GM23338 (cell line): ENCODE data around the gene DPYSL5. TPM values are rescaled to one million over a fixed set of nuclear protein-coding genes. Genes with fewer than 3 reads are reported as not detected.

Experiments used
- ATAC-seq: fragments of 200-7000 bp; cut with Tn5 transposase; 3 replicates; pipeline ENCODE4 v1.9.1; 2020
- DNase-seq: peaks from one replicate; pipeline ENCODE4 v3.0.0-alpha.2; 2015; ENCODE audit warnings: low spot score
- H2AFZ ChIP-seq: fragments of 200-600 bp; sonication (generic); 2 replicates; pipeline ENCODE4 v1.8.0; 2016; ENCODE audit warnings: antibody characterized with exemption, mild to moderate bottlenecking, moderate library complexity
- H3F3A ChIP-seq: fragments of 200-600 bp; sonication (generic); replicated peaks from 2 replicates; pipeline ENCODE4 v1.8.0; 2017; ENCODE audit warnings: antibody characterized with exemption, mixed run types, low read depth
- H3K27ac ChIP-seq: fragments of 200-600 bp; sonication (generic); 2 replicates; pipeline ENCODE4 v1.6.1; 2016; ENCODE audit warnings: low read depth
- H3K27me3 ChIP-seq: fragments of 200-600 bp; sonication (generic); 2 replicates; pipeline ENCODE4 v1.8.0; 2016; ENCODE audit warnings: mild to moderate bottlenecking, mixed run types, moderate library complexity; ENCODE audit not compliant: insufficient read depth
- H3K36me3 ChIP-seq: fragments of 200-600 bp; sonication (generic); 2 replicates; pipeline ENCODE4 v1.8.0; 2016; ENCODE audit warnings: mild to moderate bottlenecking; ENCODE audit not compliant: insufficient read depth
- H3K4me1 ChIP-seq: fragments of 200-600 bp; sonication (generic); 2 replicates; pipeline ENCODE4 v1.8.0; 2016; ENCODE audit warnings: mild to moderate bottlenecking, moderate library complexity; ENCODE audit not compliant: insufficient read depth
- H3K4me2 ChIP-seq: fragments of 200-600 bp; sonication (generic); 2 replicates; pipeline ENCODE4 v1.7.1; 2017; ENCODE audit warnings: mixed run types
- H3K4me3 ChIP-seq: fragments of 200-600 bp; sonication (generic); 2 replicates; pipeline ENCODE4 v1.6.1; 2016; ENCODE audit warnings: mixed run types
- H3K79me2 ChIP-seq: fragments of 200-600 bp; sonication (generic); replicated peaks from 2 replicates; pipeline ENCODE4 v1.8.0; 2017; ENCODE audit warnings: mild to moderate bottlenecking; ENCODE audit not compliant: insufficient read depth
- H3K9me2 ChIP-seq: fragments of 200-600 bp; sonication (generic); 2 replicates; pipeline ENCODE4 v1.8.0; 2017; ENCODE audit not compliant: insufficient read depth
- H4K20me1 ChIP-seq: fragments of 200-600 bp; sonication (generic); replicated peaks from 2 replicates; pipeline ENCODE4 v1.8.0; 2017; ENCODE audit warnings: mild to moderate bottlenecking; ENCODE audit not compliant: insufficient read depth
- H3K27ac Mint-ChIP-seq: 2 replicates; pipeline ENCODE4 v1.8.0; 2020; ENCODE audit warnings: inconsistent platforms, mild to moderate bottlenecking, moderate library complexity, mixed read lengths
- H3K27me3 Mint-ChIP-seq: 3 replicates; pipeline ENCODE4 v1.8.0; 2022; ENCODE audit warnings: low read depth, mild to moderate bottlenecking, moderate library complexity, mixed read lengths, inconsistent platforms; ENCODE audit not compliant: insufficient read depth, poor library complexity
- H3K36me3 Mint-ChIP-seq: 3 replicates; pipeline ENCODE4 v1.8.0; 2021; ENCODE audit warnings: low read depth, mild to moderate bottlenecking, inconsistent platforms, moderate library complexity, mixed read lengths
- H3K4me1 Mint-ChIP-seq: 3 replicates; pipeline ENCODE4 v1.8.0; 2020; ENCODE audit warnings: mild to moderate bottlenecking, inconsistent platforms, mixed read lengths
- H3K4me3 Mint-ChIP-seq: 3 replicates; pipeline ENCODE4 v1.8.0; 2021; ENCODE audit warnings: moderate library complexity, mild to moderate bottlenecking, inconsistent platforms, mixed read lengths
- H3K9me3 Mint-ChIP-seq: 3 replicates; pipeline ENCODE4 v1.8.0; 2020; ENCODE audit warnings: moderate library complexity, mild to moderate bottlenecking, inconsistent platforms, mixed read lengths
- CREB1 ChIP-seq: fragments of 250-450 bp; sonication (Bioruptor Pico); IDR thresholded peaks from 2 replicates; pipeline ENCODE4 v1.5.0; 2020; ENCODE audit warnings: low read depth, mild to moderate bottlenecking, moderate library complexity
- CTCF ChIP-seq, 2 experiments: fragments of 200-600 bp in 1 of 2; sonication (generic) in 1 of 2; conservative IDR thresholded peaks; 2 replicates each; pipeline versions ENCODE4 v1.5.1 to v1.6.1; 2016 to 2017; ENCODE audit warnings: antibody characterized with exemption in 2 of 2, low read depth in 2 of 2, mild to moderate bottlenecking in 2 of 2, moderate library complexity in 1 of 2
- ETS1 ChIP-seq: IDR thresholded peaks from 2 replicates; pipeline ENCODE4 v1.6.1; 2016; ENCODE audit warnings: antibody characterized with exemption
- EZH2 ChIP-seq: fragments of 200-600 bp; sonication (generic); IDR thresholded peaks from one replicate; pipeline ENCODE4 v1.8.0; 2017; ENCODE audit warnings: antibody characterized with exemption, mild to moderate bottlenecking, low read depth; ENCODE audit not compliant: unreplicated experiment
- EZH2phosphoT487 ChIP-seq: fragments of 200-600 bp; sonication (generic); IDR thresholded peaks from one replicate; pipeline ENCODE4 v1.8.1; 2018; ENCODE audit warnings: antibody characterized with exemption; ENCODE audit not compliant: unreplicated experiment
- JUNB ChIP-seq: IDR thresholded peaks from one replicate; pipeline ENCODE4 v1.6.1; 2016; ENCODE audit warnings: antibody characterized with exemption; ENCODE audit not compliant: unreplicated experiment
- NANOG ChIP-seq: IDR thresholded peaks from 2 replicates; pipeline ENCODE4 v1.6.1; 2016; ENCODE audit warnings: antibody characterized with exemption, borderline replicate concordance
- POLR2AphosphoS5 ChIP-seq: IDR thresholded peaks from 2 replicates; pipeline ENCODE4 v1.6.1; 2016; ENCODE audit warnings: antibody characterized with exemption, low read depth
- REST ChIP-seq: IDR thresholded peaks from one replicate; pipeline ENCODE4 v1.6.1; 2018; ENCODE audit warnings: antibody characterized with exemption; ENCODE audit not compliant: unreplicated experiment
- STAT1 ChIP-seq: IDR thresholded peaks from one replicate; pipeline ENCODE4 v1.6.1; 2016; ENCODE audit warnings: antibody characterized with exemption; ENCODE audit not compliant: unreplicated experiment
- ZNF114 ChIP-seq: fragments of 250-450 bp; sonication (Bioruptor Pico); IDR thresholded peaks from 2 replicates; pipeline ENCODE4 v1.5.0; 2020; ENCODE audit warnings: mild to moderate bottlenecking, moderate library complexity
- ZNF331 ChIP-seq: fragments of 250-450 bp; sonication (Bioruptor Pico); IDR thresholded peaks from 2 replicates; pipeline ENCODE4 v1.5.0; 2020; ENCODE audit warnings: low read depth, mild to moderate bottlenecking, moderate library complexity
- ZNF462 ChIP-seq: fragments of 250-450 bp; sonication (Bioruptor Pico); IDR thresholded peaks from 2 replicates; pipeline ENCODE4 v1.5.0; 2020; ENCODE audit warnings: mild to moderate bottlenecking, moderate library complexity
- polyA plus RNA-seq: library from polyadenylated mRNA; unstranded; fragments of >200 nt; fragmentation: Nextera tagmentation; extraction: Ambion mirVana; gene quantifications from 2 replicates; pipeline ENCODE4 v1.2.1, GENCODE V29; 2016
- total RNA-seq: library from RNA; depleted of rRNA; stranded (reverse); fragments of >200 nt; shearing (Covaris generic); gene quantifications from 2 replicates; pipeline ENCODE4 v1.2.3, GENCODE V29; 2014

DPYSL5 gene
- total and polyA plus RNA-seq, 2 experiments from 2014 or later, result 3.1 to 8.1 TPM

- Histone ChIP-seq H3K27ac (no peak overlapping the region), H3K4me2 (no peak overlapping the region), H3K79me2 (no peaks in the 10 kb centered on the region), H3K4me3 (no peak overlapping the region), H3K4me1 (0 out of 2 replicates have a peak, but pooled peaks cover 6% of the 10 kb centered on the region), H3K9me2 (no peaks in the 10 kb centered on the region), H3K27me3 (peaks cover 22% of the 10 kb centered on the region), H4K20me1 (no peaks in the 10 kb centered on the region), H3K36me3 (no peaks in the 10 kb centered on the region), H2AFZ (no peak overlapping the region), H3F3A (no peaks in the 10 kb centered on the region)
- TF ChIP-seq POLR2AphosphoS5, result no peak
- TF ChIP-seq NANOG, result no peak
- TF ChIP-seq ZNF331 (CRISPR knock-in tag), result no peak
- TF ChIP-seq ZNF462, result no peak
- TF ChIP-seq CTCF (conservative IDR thresholded peaks at IDR 0.05; ENCODE audit: low read depth in 2 of 2), result no peak
- no peak for TF ChIP-seq ZNF114 (CRISPR knock-in tag)
- TF ChIP-seq EZH2phosphoT487, result no peak
- TF ChIP-seq REST, result no peak
- TF ChIP-seq EZH2, result no peak
- TF ChIP-seq JUNB, result no peak
- TF ChIP-seq ETS1, result no peak
- no peak for TF ChIP-seq STAT1
- TF ChIP-seq CREB1, result no peak
- H3K4me1 Mint-ChIP-seq, result peaks cover 23% of the 10 kb centered on the region
- H3K27ac Mint-ChIP-seq, result no peak overlapping the region
- H3K27me3 Mint-ChIP-seq, result peaks cover 20% of the 10 kb centered on the region
- ATAC-seq (no peak), DNase-seq (no peak)
- H3K36me3 Mint-ChIP-seq, result no peaks in the 10 kb centered on the region
- H3K9me3 Mint-ChIP-seq, result no peaks in the 10 kb centered on the region
- no peak overlapping the region for H3K4me3 Mint-ChIP-seq
Measured at GRCh38 chr2:26940001-26940400, 92.1 kb downstream of the DPYSL5 start.
